Uterus (tissue), 4 donors: Measurements from ENCODE around the gene ATP5F1D. TPM values are rescaled to one million over a fixed set of nuclear protein-coding genes. Genes with fewer than 3 reads are reported as not detected.
A peak's percentile ranks its signal among the peaks of the same experiment; 100 is the strongest.

Experiments used
- DNase-seq, 2 donors: peaks; one replicate each; pipeline ENCODE4 v3.0.0-alpha.2; 2019 to 2020
- H3K27ac ChIP-seq, 2 donors: fragments of 200-600 bp; sonication (generic); 1 replicate in 1 of 2; 2 replicates in 1 of 2; pipeline ENCODE4 v1.5.1; 2016 to 2018
- H3K27me3 ChIP-seq, 2 donors: fragments of 200-600 bp; sonication (generic); one replicate each; pipeline ENCODE4 v1.5.1; 2018 to 2019; ENCODE audit warnings: control low read depth in 1 of 2
- H3K36me3 ChIP-seq, 2 donors: fragments of 200-600 bp; sonication (generic); one replicate each; pipeline ENCODE4 v1.5.1; 2019; ENCODE audit warnings: control low read depth in 1 of 2
- H3K4me1 ChIP-seq, 2 donors: fragments of 200-600 bp; sonication (generic); one replicate each; pipeline ENCODE4 v1.5.1; 2018 to 2019; ENCODE audit warnings: control low read depth in 1 of 2
- H3K4me3 ChIP-seq, 2 donors: fragments of 200-600 bp; sonication (generic); 1 replicate in 1 of 2; 2 replicates in 1 of 2; pipeline ENCODE4 v1.5.1; 2018 to 2019; ENCODE audit warnings: mild to moderate bottlenecking in 1 of 2
- H3K9me3 ChIP-seq, 2 donors: fragments of 200-600 bp; sonication (generic); one replicate each; pipeline ENCODE4 v1.5.1; 2019; ENCODE audit warnings: control low read depth in 1 of 2
- CTCF ChIP-seq, 4 experiments: fragments of 200-600 bp in 2 of 4; fragments of 450-650 bp in 2 of 4; sonication (generic) in 2 of 4; IDR thresholded peaks; one replicate each; pipeline ENCODE4 v1.5.1; 2016 to 2019; ENCODE audit warnings: antibody characterized with exemption in 4 of 4, mild to moderate bottlenecking in 2 of 4, moderate library complexity in 1 of 4
- POLR2A ChIP-seq, 2 donors: fragments of 450-650 bp; IDR thresholded peaks; one replicate each; pipeline ENCODE4 v1.6.1; 2016; ENCODE audit warnings: antibody characterized with exemption in 2 of 2, mild to moderate bottlenecking in 1 of 2, moderate library complexity in 1 of 2
- intact Hi-C: fragments of 100-400 bp; cut with DNase I; formaldehyde crosslinking; loops from one replicate; pipeline ENCODE4 v1.15.1; 2023; ENCODE audit warnings: low total_unique reads
- total RNA-seq, 4 donors: library from RNA; depleted of rRNA in 3 of 4; stranded (reverse); fragments of >200 nt in 3 of 4; gene quantifications; one replicate each; pipeline versions ENCODE4 v1.1.0 to v1.2.4, GENCODE V29; 2014 to 2023
- donor health status: DM: yes; HTN: yes; CAD: no.

The ATP5F1D gene
- total RNA-seq, 4 donors from 2014 or later, result 4.7 to 164 (median 68.9) TPM

GRCh38 chr19:1276628-1277022, 35.1 kb downstream of the ATP5F1D start:
- TF ChIP-seq CTCF (IDR thresholded peaks at IDR 0.05), result no peak
- TF ChIP-seq POLR2A (IDR thresholded peaks at IDR 0.05), result no peak
- peaks cover 2 to 35% of the 10 kb centered on the region in 2 donors for H3K4me1 ChIP-seq
- peak overlapping the region; percentile 98 for H3K27ac ChIP-seq
- intact Hi-C loops, result no loop called here
- no peaks in the 10 kb centered on the region for H3K27me3 ChIP-seq
- no peaks in the 10 kb centered on the region for H3K36me3 ChIP-seq
- no peak for DNase-seq
- H3K9me3 ChIP-seq, result no peaks in the 10 kb centered on the region
- H3K4me3 ChIP-seq, result no peak overlapping the region

GRCh38 chr19:1277061-1277460, 35.5 kb downstream of the ATP5F1D start:
- intact Hi-C loops, result no loop called here
- Histone ChIP-seq H3K4me3 (no peak overlapping the region), H3K4me1 (peaks cover 0 to 30% of the 10 kb centered on the region in 2 donors), H3K9me3 (no peaks in the 10 kb centered on the region), H3K36me3 (no peaks in the 10 kb centered on the region), H3K27ac (no peak overlapping the region), H3K27me3 (no peaks in the 10 kb centered on the region)
- no peak for TF ChIP-seq POLR2A (IDR thresholded peaks at IDR 0.05)
- TF ChIP-seq CTCF (IDR thresholded peaks at IDR 0.05), result no peak
- DNase-seq, result no peak

GRCh38 chr19:1278074-1278473, 36.5 kb downstream of the ATP5F1D start:
- TF ChIP-seq CTCF (IDR thresholded peaks at IDR 0.05), result no peak
- TF ChIP-seq POLR2A (IDR thresholded peaks at IDR 0.05), result no peak
- no peak for DNase-seq
- Histone ChIP-seq H3K9me3 (no peaks in the 10 kb centered on the region), H3K4me3 (no peak overlapping the region), H3K27ac (no peak overlapping the region), H3K27me3 (no peaks in the 10 kb centered on the region), H3K4me1 (peaks cover 0 to 26% of the 10 kb centered on the region in 2 donors), H3K36me3 (no peaks in the 10 kb centered on the region)
- intact Hi-C loops, result no loop called here

- Histone ChIP-seq H3K27me3 (peaks cover 2 to 5% of the 10 kb centered on the region in 2 donors), H3K4me1 (peaks cover 0 to 19% of the 10 kb centered on the region in 2 donors), H3K27ac (no peak overlapping the region), H3K9me3 (no peaks in the 10 kb centered on the region), H3K4me3 (no peak overlapping the region), H3K36me3 (no peaks in the 10 kb centered on the region)
- intact Hi-C loops, result no loop called here
- no peak for DNase-seq
- TF ChIP-seq POLR2A (IDR thresholded peaks at IDR 0.05), result no peak
- no peak for TF ChIP-seq CTCF (IDR thresholded peaks at IDR 0.05)
These were observed 37.4 kb downstream of the ATP5F1D start for GRCh38 chr19:1278713-1279660.

GRCh38 chr19:1279782-1280341, 38.3 kb downstream of the ATP5F1D start:
- intact Hi-C loops, result no loop called here

More at GRCh38 chr19:1279782-1280341, 38.3 kb downstream of the ATP5F1D start:
- H3K4me1 ChIP-seq, result peaks cover 0 to 11% of the 10 kb centered on the region in 2 donors
- no peak overlapping the region for H3K4me3 ChIP-seq
- no peaks in the 10 kb centered on the region for H3K36me3 ChIP-seq
- H3K27me3 ChIP-seq, result peaks cover 10 to 11% of the 10 kb centered on the region in 2 donors
- H3K27ac ChIP-seq, result no peak overlapping the region
- TF ChIP-seq POLR2A (IDR thresholded peaks at IDR 0.05) (no peak), CTCF (IDR thresholded peaks at IDR 0.05) (peak; percentile 90 to 93 (median 92))
- DNase-seq, result peak; percentile 80 to 84
- no peaks in the 10 kb centered on the region for H3K9me3 ChIP-seq
